Activated CD8-positive, alpha-beta memory T cell treated with anti-CD3 and anti-CD28 coated beads for 48 hours (primary cell): Measurements from ENCODE around the gene KIF23.

Experiments used
- DNase-seq, 3 experiments: peaks; one replicate each; pipeline ENCODE4 v3.0.0-alpha.2; 2020; ENCODE audit warnings: low read depth in 2 of 3, low spot score in 2 of 3

The KIF23 gene

GRCh38 chr15:69489073-69489571 lies 75.0 kb downstream of the KIF23 start:
- DNase-seq = no peak

DNA sequence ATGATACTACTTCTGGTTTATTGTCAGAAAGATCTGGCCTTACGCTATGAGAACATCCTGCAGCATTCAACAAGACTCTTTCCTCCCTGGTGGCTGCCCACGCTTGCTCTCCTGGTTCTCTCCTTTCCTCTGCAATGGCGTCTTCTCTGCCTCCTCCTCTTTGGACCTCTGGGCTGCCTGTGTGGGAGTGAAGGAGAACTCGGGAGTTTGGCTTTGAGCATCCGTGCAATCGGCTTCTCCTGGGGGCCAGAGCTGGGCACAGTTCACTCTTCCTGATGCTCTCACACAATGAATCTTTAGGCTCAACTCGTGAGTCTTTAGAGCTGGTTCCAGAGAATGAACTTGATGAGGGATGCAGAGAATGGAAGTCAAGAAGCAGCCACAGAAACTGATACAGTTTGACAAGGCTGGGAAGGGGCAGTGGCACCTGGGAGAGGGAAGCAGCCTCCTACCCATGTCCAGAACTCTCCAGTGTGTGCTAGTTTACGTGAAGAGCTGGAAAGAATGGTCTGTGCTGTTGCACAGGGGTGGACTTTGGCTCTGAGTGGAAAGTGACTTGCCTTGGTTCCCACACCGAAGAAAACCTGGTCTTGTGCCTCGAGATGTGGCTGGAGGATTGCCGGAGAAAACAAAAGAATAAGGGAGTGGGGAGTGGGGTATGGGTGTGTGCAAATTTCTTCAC lies 76.3 kb downstream of the KIF23 start:
- DNase-seq = no peak

DNA sequence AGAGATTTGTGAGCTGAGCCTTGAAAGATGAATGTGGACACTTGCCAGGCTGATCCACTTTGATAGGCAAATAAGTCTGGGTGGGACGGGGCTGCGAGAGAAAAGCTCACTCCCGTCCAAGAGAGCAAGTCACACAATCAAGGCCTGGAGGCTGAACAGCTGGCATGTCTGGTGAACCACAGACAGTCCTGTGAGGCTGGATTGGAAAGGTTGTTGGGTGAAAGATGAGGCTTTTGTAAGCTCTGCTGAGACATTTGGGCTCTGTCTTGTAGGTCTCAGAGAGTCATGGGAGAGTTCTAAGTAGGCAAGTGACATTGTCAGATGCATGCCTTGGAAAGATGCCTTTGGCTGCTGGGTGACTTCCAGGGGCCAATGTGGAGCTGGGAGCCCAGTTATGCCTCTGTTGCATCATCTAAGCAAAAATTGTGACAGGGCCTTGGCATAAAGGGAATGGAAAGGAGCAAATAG lies 76.9 kb downstream of the KIF23 start:
- no peak for DNase-seq

- DNase-seq = no peak
Observed at GRCh38 chr15:69493406-69493805, 79.3 kb downstream of the KIF23 start.

- DNase-seq = no peak
Observed at GRCh38 chr15:69496001-69496400, 81.9 kb downstream of the KIF23 start.

DNA sequence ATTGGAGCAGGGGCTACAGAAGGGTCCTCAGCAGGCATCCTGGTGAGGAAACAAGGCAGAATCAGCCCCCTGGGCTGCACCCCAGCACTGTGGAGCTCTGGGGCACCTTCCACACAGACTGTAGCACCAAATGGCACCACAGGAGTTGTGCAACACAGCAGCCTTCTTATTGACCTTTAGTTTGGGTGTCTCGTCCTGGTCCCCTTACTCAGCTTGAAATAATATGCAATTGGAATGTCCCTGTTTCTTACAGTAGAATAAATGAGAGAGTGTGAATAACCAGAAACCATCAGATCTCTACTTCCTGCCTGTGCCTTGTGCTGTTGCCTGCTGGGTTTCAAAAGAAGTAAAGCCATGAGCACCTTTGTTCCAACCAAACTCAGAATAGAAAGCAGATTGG lies 82.9 kb downstream of the KIF23 start:
- no peak for DNase-seq

DNA sequence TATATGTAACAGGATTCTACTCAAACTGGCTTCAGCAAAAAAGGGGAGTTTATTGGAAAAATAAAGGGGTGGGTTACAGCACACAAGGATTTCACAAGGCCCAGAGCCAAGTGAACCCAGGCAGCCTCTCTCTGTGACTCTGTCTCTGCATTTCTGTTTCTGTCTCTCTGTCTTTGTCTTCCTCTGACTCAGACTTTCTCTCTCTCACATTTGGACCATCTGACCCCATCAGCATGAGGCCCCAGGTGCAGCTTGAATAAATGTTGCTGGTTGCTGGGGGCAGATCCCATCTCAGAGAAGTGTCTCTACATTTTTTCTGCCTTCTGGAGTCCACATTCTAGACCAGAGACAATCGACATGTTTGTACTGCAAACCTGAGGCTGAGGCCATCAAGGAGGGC lies 83.5 kb downstream of the KIF23 start:
- DNase-seq = no peak
